Mammary epithelial cell (primary cell): ENCODE data around the gene HS3ST3B1.

ENCODE experiments used
- EZH2 ChIP-seq: IDR thresholded peaks from 2 replicates; pipeline ENCODE4 v1.6.1; 2012; ENCODE audit warnings: low read length, inconsistent platforms, borderline replicate concordance
- TF ChIP-seq, protein P1 (sequence below), 2 donors: IDR thresholded peaks in 1 of 2; conservative IDR thresholded peaks in 1 of 2; 2 replicates each; pipeline ENCODE4 v1.5.1; 2011 to 2012; ENCODE audit warnings: inconsistent platforms in 2 of 2, low read length in 2 of 2, mild to moderate bottlenecking in 2 of 2, control low read depth in 1 of 2, low read depth in 1 of 2; ENCODE audit not compliant: insufficient read depth in 1 of 2; ENCODE audit errors: extremely low read depth in 1 of 2

DNA sequence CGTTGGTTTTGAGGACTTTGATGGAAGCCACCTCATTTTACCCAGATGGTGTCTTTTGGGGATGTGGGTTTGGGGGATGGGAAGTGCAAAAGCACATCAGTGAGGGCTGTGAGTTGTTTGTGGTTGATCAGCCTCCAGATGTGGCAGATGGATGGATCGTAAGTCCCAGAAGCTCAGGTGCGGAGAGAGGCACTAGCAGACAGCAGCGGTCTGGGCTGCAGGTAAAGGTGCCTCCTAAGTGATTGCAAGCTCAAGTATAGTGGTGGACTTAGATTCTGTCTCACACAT, 18.0 kb downstream of the HS3ST3B1 start:
- TF ChIP-seq EZH2 = no peak
- TF ChIP-seq, protein P1, sequence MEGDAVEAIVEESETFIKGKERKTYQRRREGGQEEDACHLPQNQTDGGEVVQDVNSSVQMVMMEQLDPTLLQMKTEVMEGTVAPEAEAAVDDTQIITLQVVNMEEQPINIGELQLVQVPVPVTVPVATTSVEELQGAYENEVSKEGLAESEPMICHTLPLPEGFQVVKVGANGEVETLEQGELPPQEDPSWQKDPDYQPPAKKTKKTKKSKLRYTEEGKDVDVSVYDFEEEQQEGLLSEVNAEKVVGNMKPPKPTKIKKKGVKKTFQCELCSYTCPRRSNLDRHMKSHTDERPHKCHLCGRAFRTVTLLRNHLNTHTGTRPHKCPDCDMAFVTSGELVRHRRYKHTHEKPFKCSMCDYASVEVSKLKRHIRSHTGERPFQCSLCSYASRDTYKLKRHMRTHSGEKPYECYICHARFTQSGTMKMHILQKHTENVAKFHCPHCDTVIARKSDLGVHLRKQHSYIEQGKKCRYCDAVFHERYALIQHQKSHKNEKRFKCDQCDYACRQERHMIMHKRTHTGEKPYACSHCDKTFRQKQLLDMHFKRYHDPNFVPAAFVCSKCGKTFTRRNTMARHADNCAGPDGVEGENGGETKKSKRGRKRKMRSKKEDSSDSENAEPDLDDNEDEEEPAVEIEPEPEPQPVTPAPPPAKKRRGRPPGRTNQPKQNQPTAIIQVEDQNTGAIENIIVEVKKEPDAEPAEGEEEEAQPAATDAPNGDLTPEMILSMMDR (conservative IDR thresholded peaks at IDR 0.05 in 1 of 2, IDR thresholded peaks at IDR 0.05 in 1 of 2; ENCODE audit: extremely low read depth in 1 of 2, insufficient read depth in 1 of 2, low read depth in 1 of 2, low read length in 2 of 2) = no peak
